GM11168 (cell line): Measurements from ENCODE around the gene ZNF578.
"Not testable (repeated sequence)": the region's sequence is repeated elsewhere in the genome, so short reads cannot be mapped to it uniquely, and the experiment has no call there.

Source experiments
- in situ Hi-C: fragments of 300-500 bp; cut with MboI; formaldehyde crosslinking; loops from one replicate; pipeline ENCODE4 v1.12.0; 2022; ENCODE audit warnings: low sequenced_read_pairs; ENCODE audit not compliant: unreplicated experiment

ZNF578 gene

GRCh38 chr19:52500991-52501390 lies 47.6 kb downstream of the ZNF578 start:
- in situ Hi-C loops = not testable (repeated sequence)

GRCh38 chr19:52507266-52507665 lies 53.9 kb downstream of the ZNF578 start:
- in situ Hi-C loops = no loop called here

DNA sequence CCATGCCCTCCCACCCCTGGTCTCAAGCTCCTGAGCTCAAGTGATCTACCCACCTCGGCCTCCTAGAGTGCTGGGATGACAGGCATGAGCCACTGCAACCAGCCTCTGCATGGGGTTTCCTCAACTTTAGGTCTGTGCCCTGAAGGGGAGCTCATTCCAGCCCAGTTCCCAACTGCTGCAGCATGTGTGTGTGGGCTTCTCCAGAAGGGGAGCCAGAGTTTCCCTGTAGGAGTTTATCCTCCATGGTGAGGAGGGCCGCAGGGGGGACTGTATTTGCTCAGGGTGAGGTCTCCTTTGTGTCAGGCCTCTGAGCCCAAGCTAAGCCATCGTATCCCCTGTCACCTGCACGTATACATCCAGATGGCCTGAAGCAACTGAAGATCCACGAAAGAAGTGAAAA lies 62.8 kb downstream of the ZNF578 start:
- in situ Hi-C loops = no loop called here

GRCh38 chr19:52518646-52519045 lies 65.3 kb downstream of the ZNF578 start:
- in situ Hi-C loops = no loop called here

GRCh38 chr19:52519175-52519574 lies 65.8 kb downstream of the ZNF578 start:
- in situ Hi-C loops = not testable (repeated sequence)

DNA sequence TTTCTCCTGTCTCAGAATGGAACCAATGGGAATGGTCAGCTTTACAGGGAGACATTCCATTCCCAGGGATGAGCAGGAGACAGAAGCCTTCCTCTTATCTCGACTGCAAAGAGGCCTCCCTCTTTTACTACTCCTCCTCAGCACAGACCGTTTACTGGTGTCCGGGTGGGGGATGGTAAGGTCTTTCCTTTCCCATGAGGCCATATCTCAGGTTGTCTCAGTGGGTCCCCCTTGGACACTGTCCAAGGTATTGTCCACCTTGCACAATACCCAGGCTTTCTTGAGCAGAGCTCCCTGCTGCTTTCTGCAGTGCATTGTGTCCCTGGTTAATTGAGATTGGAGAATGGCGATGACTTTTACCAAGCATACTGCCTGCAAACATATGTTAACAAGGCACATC lies 66.7 kb downstream of the ZNF578 start:
- in situ Hi-C loops = no loop called here

GRCh38 chr19:52522551-52522950 lies 69.2 kb downstream of the ZNF578 start:
- in situ Hi-C loops = no loop called here

GRCh38 chr19:52524086-52524485 lies 70.7 kb downstream of the ZNF578 start:
- in situ Hi-C loops = no loop called here

DNA sequence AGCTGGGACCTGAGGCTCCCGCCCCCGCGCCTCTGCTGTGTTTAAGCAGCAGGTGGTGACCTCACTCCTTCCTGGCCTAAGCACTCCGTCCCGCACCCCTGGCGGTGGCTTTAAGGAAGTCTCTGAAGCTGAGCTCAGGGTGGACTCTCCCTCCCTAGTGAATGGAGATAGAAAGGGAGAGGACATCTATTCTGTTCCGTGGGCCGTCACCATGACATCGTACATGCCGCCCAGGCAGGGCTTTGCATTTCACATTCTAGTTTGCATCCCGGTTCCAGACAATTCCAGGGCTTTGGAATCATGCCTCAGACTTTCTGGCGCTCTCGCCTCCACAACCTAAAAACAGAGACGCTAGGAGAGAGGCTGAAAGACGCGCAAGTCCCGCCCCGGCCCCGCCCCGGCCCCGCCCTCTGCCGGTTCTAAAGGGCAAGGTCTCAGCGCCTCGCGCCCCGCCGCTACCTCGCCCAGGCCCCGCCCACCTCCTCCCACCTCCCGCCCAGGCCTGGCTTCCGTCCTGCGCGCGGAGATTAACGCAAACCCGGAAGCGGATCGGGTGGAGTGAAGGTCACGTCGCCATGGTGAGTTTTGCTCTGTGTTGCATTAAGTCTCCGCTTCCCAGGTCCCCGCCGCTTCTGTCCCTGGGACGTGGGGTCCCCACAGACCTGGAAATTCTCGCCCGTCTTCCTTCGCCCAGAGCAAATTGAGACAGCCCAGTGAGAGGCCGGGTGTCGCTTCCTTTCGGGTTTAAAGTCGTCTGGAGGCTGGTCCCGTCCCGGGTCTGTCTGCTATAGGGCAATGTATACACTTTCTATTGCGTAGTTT lies 74.0 kb downstream of the ZNF578 start, which contains the start of gene ZNF808:
ZNF808 (plus strand) TSS at position 535 of the 822 bp plus-strand sequence. CDS start 15,617 bp downstream, outside the sequence.
- in situ Hi-C loops = no loop called here

GRCh38 chr19:52527956-52528351 lies 74.6 kb downstream of the ZNF578 start:
- in situ Hi-C loops = no loop called here

GRCh38 chr19:52532480-52532879 lies 79.1 kb downstream of the ZNF578 start:
- in situ Hi-C loops = no loop called here

GRCh38 chr19:52533901-52534300 lies 80.5 kb downstream of the ZNF578 start:
- in situ Hi-C loops = no loop called here

DNA sequence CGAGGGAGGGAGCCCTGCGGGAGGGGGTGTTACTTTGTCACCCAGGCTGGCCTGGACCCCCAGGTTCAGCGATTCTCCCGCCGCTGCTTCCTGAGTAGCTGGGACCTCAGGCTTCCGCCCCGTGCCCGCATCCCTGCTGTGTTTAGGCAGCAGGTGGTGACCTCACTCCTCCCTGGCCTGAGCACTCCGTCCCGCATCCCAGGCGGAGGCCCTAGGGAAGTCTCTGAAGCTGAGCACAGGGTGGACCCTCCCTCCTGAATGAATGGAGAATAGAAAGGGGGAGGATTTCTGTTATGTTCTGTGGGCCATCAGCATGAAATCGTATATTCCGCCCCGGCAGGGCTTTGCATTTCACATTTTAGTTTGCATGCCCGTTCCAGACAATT lies 82.0 kb downstream of the ZNF578 start:
- in situ Hi-C loops = not testable (repeated sequence)

DNA sequence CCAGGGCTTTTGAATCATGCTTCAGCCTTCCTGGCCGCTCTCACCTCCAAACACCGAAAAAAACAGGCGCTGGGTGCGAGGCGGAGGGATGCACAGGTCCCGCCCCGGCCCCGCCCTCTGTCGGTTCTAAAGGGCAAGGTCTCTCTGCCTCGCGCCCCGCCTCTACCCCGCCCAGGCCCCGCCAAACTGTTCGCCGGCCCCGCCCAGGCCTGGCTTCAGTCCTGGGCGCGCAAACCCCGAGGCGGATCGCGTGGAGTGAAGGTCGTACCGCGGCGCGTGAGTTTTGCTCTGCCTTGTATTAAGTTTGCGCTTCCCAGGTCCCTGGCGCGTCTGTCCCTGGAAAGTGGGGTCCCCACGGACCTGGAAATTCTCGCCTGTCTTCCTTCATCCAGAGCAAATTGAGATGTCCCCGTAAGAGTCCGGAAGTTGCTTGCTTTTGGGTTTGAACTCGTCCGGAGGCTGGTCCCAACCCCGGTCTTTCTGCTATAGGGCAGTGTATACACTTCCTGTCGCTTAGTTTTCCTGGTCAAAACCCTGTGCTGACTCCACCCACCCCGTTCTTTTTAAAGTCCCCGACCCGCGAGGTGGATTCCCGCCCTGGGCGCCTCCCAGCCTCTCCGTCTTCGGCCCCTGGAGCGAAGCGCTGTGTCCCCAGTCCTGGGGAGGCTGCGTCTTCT lies 82.6 kb downstream of the ZNF578 start:
- in situ Hi-C loops = no loop called here

GRCh38 chr19:52536448-52536800 lies 83.1 kb downstream of the ZNF578 start:
- in situ Hi-C loops = no loop called here

DNA sequence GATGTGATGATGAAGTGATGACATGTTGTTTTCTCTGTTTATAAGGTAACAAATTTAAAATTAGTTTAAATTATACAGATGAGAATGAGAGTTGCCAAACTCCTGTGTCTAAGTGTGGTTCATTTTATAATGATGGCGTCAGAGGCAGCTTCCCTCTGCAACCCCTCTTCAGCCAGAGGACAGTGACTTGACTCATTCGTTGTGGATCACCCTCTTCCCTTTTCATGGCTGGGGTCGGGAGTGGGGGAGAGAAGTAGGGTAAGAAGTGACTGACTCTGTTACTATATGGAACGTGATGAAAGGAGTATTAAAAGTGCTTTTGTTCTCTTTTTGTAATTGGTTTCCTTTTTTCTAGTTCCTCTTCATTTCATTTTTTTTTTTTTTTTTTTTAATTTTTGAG lies 85.5 kb downstream of the ZNF578 start:
- in situ Hi-C loops = not testable (repeated sequence)

GRCh38 chr19:52541176-52541575 lies 87.8 kb downstream of the ZNF578 start:
- in situ Hi-C loops = not testable (repeated sequence)

DNA sequence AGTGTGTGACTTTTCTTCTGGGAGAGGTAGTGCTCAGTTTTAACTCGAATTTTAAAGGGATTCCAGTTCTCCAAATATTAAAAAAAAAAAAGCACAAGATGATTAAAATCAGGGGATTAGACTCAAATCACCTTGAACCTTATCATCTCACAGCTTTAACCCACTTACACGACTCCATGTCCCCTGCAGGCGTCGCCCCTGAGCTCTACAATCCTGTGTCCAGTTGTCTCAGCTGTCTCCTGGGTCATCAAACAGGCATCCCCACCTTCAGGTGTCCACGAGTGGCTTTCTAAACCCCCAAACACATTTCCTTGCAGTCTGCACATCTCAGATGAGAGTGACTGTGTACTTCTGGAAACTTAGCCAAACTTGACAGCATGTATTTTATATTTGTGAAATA lies 88.3 kb downstream of the ZNF578 start:
- in situ Hi-C loops = no loop called here

DNA sequence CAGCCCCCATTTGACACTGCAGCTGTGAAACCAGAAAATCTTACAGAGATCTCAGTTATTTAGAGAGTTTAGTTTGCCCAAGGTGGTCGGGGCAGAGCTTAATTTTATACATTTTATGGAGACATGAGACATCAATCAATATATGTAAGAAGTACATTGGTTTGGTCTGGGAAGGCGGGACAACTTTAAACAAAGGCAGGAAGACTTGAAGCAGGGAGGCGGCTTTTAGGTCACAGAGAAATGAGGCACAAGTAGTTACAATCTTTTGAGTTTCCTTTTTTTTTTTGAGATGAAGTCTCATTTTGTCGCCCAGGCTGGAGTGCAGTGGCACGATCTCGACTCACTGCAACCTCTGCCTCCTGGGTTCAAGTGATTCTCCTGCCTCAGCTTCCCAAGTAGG lies 89.2 kb downstream of the ZNF578 start:
- in situ Hi-C loops = not testable (repeated sequence)

GRCh38 chr19:52542984-52543664 lies 89.8 kb downstream of the ZNF578 start:
- in situ Hi-C loops = no loop called here
